H54 (cell line): Measurements from ENCODE around the gene PPIA.
"Not testable (repeated sequence)": the region's sequence is repeated elsewhere in the genome, so short reads cannot be mapped to it uniquely, and the experiment has no call there.

Experiments
- DNase-seq: peaks from one replicate; pipeline ENCODE4 v3.0.0; 2011; ENCODE audit warnings: low spot score, mixed read lengths; ENCODE audit not compliant: insufficient read length
- FAIRE-seq: peaks from 3 replicates; lab custom pipeline; 2011; peaks lifted over from hg19 to GRCh38; lab: Jason Lieb, UNC
- POLR2A ChIP-seq: IDR thresholded peaks from 2 replicates; pipeline ENCODE4 v1.6.1; 2011; ENCODE audit warnings: low read depth, mild to moderate bottlenecking, low read length

The PPIA gene

DNA sequence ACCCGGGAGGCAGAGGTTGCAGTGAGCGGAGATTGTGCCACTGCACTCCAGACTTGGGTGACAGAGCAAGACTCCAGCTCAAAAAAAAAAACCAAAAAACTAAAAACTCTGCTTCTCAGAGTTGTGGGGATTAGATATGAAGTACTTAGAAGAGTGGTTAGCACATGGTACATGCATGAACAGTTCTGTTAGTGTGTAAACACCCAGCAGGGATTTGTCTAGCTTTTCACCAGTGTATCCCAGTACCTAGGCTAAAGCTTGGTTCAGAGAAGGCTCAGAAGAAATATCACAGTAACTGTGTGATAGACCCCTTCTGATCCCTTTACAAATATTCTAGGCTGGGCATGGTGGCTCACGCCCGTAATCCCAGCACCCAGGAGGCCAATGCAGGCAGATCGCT lies 9.5 kb downstream of the PPIA start:
- FAIRE-seq = no peak
- TF ChIP-seq POLR2A = no peak
- no peak for DNase-seq

GRCh38 chr7:44808914-44809393 lies 12.5 kb downstream of the PPIA start:
- FAIRE-seq = no peak
- no peak for DNase-seq

DNA sequence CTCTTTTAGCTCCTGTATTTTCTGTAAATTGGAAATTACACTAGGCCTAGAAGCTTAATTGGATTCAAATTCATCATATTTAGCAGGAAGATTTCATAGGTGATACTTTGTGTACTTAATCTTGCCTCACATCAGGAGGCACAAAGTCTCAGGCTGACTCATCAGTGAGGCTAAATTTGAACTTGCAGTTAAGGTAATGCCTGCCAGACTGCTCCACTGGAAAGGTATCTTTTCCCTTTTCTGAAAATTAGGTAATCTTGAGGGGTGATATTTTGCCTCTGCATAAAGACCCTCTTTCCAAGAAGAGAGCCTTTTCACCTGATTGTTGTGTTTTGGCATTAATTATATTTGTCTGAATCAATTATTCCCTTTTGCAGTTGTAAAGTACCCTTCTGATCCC lies 14.6 kb downstream of the PPIA start:
- TF ChIP-seq POLR2A = no peak
- DNase-seq (no peak), FAIRE-seq (peak; percentile 89)

More at GRCh38 chr7:44808914-44809393, 12.5 kb downstream of the PPIA start:
- no peak for TF ChIP-seq POLR2A

- no peak for FAIRE-seq
- DNase-seq = no peak
- TF ChIP-seq POLR2A = no peak
These were observed 15.1 kb downstream of the PPIA start for GRCh38 chr7:44811571-44811970.

DNA sequence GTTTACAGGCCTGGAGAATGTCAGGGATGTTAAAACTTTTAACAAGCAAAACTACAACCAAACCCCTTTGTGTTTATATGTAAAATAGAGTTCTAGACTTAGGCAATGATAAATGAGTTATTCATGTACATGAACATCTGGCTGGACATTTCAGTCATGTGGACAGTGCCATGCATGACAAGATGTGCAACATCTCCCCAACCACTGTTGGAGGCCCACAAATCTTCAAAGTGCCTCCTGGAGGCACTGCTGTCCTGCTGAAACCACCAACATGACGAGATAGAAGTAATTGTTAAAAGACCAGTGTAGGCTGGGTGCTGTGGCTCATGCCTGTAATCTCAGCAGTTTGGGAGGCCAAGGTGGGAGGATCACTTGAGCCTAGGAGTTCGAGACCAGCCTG lies 18.4 kb downstream of the PPIA start:
- FAIRE-seq (no peak), DNase-seq (no peak)
- no peak for TF ChIP-seq POLR2A

GRCh38 chr7:44819292-44819691 lies 22.8 kb downstream of the PPIA start:
- DNase-seq (no peak), FAIRE-seq (no peak)
- TF ChIP-seq POLR2A = no peak

GRCh38 chr7:44823255-44823781 lies 26.8 kb downstream of the PPIA start:
- FAIRE-seq (no peak), DNase-seq (no peak)
- no peak for TF ChIP-seq POLR2A

DNA sequence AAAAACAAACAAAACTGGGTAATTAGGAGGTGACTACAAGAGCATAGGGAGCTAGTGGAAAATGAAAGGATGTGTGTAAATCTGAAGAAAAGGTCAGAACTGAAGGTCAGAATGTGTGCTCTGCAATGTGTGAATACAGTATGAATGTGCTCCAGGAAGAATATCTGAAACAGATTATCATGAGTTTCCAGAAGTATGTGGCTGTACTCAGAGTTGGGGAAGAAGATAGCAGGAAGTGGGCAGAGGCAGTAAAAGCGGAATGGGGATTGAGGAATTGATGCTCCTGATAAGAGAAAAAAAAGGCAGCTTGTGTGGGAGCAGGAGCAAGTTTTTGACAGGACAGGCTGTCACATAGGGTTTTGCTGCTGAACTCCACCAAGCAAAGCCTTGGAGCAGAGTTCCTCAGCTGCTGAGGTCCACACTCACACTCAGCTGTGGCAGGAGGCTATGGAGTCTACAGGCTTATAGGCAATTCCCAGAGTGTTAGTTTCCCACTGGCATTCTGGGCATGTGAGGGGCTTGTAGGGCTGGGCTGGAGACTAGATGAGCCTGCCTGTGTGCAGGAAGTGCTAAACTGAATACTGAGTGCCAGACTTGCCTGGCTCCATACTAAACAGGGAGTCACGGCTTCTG lies 28.5 kb downstream of the PPIA start:
- no peak for TF ChIP-seq POLR2A
- no peak for DNase-seq
- FAIRE-seq = no peak

DNA sequence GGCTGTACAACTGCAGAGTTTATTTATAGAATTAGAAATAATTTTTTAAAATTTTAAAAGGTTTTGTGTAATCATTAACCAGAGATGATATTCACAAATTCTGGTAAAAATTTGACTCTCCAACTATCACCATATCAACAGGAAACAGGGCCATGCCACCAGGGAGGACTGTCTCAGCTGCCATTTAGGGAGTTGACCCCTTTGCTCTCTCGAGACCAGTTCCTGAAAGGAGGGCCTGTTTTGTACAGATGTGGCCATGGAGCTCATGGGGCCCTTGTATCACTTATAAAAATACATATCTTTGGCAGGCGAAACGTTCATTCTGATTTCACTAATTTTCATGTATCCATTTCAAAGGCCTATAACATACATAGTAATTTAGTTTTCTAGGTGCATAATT lies 31.1 kb downstream of the PPIA start:
- no peak for TF ChIP-seq POLR2A
- no peak for FAIRE-seq
- DNase-seq = no peak

- FAIRE-seq (no peak), DNase-seq (no peak)
- no peak for TF ChIP-seq POLR2A
These were observed 42.3 kb downstream of the PPIA start for GRCh38 chr7:44838751-44839150.

GRCh38 chr7:44842675-44843074 lies 46.2 kb downstream of the PPIA start:
- not testable (repeated sequence) for DNase-seq, FAIRE-seq

- not testable (repeated sequence) for FAIRE-seq, DNase-seq
These were observed 47.0 kb downstream of the PPIA start for GRCh38 chr7:44843440-44843839.

DNA sequence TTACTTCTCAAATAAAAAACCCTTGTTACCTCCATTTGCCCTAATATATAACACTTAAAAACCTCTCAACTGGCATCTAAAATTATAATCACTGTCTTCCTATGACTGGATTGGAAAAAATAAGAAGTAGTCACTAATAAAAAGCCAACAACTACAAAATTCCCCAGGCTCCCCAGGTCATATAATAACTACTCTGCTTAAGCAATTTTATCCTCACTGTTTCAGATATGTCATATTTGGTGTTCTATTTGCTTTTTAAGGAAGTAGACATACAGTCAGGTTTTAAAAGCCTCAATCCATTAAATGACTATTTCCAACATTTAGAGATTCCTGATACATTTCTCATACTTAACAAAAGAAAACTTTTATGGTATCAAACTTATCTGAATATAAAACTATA lies 49.0 kb downstream of the PPIA start:
- no peak for DNase-seq
- TF ChIP-seq POLR2A = no peak
- FAIRE-seq = no peak

GRCh38 chr7:44846390-44846789 lies 49.9 kb downstream of the PPIA start:
- not testable (repeated sequence) for DNase-seq, FAIRE-seq

- no peak for TF ChIP-seq POLR2A
- no peak for DNase-seq
- peak; percentile 78 for FAIRE-seq
These were observed 50.5 kb downstream of the PPIA start for GRCh38 chr7:44846816-44847508.

DNA sequence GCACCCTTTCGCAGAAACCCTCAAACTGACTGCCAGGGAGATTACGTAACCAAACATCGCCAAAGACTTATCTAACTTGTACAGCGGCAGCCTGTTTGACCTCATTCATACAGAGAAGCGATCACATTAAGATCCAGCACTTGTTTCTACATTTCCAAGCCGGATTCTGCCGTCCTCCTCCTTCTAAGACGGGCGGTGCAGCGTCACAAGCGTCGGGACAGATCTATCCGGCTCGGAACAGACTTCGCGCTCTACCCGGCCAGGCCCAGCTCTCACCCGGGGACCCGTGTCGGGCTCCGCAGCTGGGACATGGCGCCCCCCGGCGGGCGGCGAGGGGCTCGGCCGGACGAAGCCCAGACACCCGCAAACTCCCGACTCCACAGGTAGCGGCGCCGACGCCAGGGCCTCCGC lies 51.0 kb downstream of the PPIA start:
- FAIRE-seq (peak; percentile 76), DNase-seq (peak; percentile 93)
- TF ChIP-seq POLR2A = no peak
